ENCODE data around the gene ANKRD33. TPM values are rescaled to one million over a fixed set of nuclear protein-coding genes. Genes with fewer than 3 reads are reported as not detected.

ANKRD33 gene
- total RNA-seq, result not detected
- long read RNA-seq, result 0 reads

GRCh38 chr12:51887476-51888315 is at the start of gene ANKRD33:
Gene ANKRD33, plus strand, starts transcription at chr12:51888103. Its CDS starts 84 bp downstream, at chr12:51888187.
- peak; percentile 89 for DNase-seq (ENCODE audit: low spot score)

GRCh38 chr12:51838762-51839161 is 49.1 kb upstream of the ANKRD33 start:
- DNase-seq (ENCODE audit: low spot score), result no peak

GRCh38 chr12:51839310-51839947 is 48.5 kb upstream of the ANKRD33 start:
- DNase-seq (ENCODE audit: low spot score), result no peak

- DNase-seq (ENCODE audit: low spot score), result no peak
These were observed 46.9 kb upstream of the ANKRD33 start for GRCh38 chr12:51840966-51841365.

- no peak for DNase-seq (ENCODE audit: low spot score)
These were observed 46.2 kb upstream of the ANKRD33 start for GRCh38 chr12:51841727-51842126.

- DNase-seq (ENCODE audit: low spot score), result no peak
These were observed 43.0 kb upstream of the ANKRD33 start for GRCh38 chr12:51844854-51845253.

GRCh38 chr12:51845482-51845881 is 42.4 kb upstream of the ANKRD33 start:
- no peak for DNase-seq (ENCODE audit: low spot score)

GRCh38 chr12:51846271-51846691 is 41.6 kb upstream of the ANKRD33 start:
- DNase-seq (ENCODE audit: low spot score), result no peak

- no peak for DNase-seq (ENCODE audit: low spot score)
These were observed 40.8 kb upstream of the ANKRD33 start for GRCh38 chr12:51846911-51847642.

- DNase-seq (ENCODE audit: low spot score), result no peak
These were observed 40.1 kb upstream of the ANKRD33 start for GRCh38 chr12:51847643-51848325.

GRCh38 chr12:51848326-51848727 is 39.6 kb upstream of the ANKRD33 start, which contains the start of gene FIGNL2:
Gene FIGNL2, minus strand, starts transcription at chr12:51848718. Its CDS starts 26,305 bp downstream, at chr12:51822413.
- no peak for DNase-seq (ENCODE audit: low spot score)

GRCh38 chr12:51848841-51849735 is 38.8 kb upstream of the ANKRD33 start:
- DNase-seq (ENCODE audit: low spot score), result no peak

- no peak for DNase-seq (ENCODE audit: low spot score)
These were observed 37.6 kb upstream of the ANKRD33 start for GRCh38 chr12:51850081-51850964.

- DNase-seq (ENCODE audit: low spot score), result no peak
These were observed 37.0 kb upstream of the ANKRD33 start for GRCh38 chr12:51850965-51851299.

- DNase-seq (ENCODE audit: low spot score), result no peak
These were observed 36.3 kb upstream of the ANKRD33 start for GRCh38 chr12:51851413-51852124.

- DNase-seq (ENCODE audit: low spot score), result no peak
These were observed 35.3 kb upstream of the ANKRD33 start for GRCh38 chr12:51852404-51853137.

- no peak for DNase-seq (ENCODE audit: low spot score)
These were observed 32.1 kb upstream of the ANKRD33 start for GRCh38 chr12:51855586-51856428.

Data from mesenteric fat pad (tissue), 1 donor.